ENCODE measurements around the gene OR4F16. TPM values are rescaled to one million over a fixed set of nuclear protein-coding genes. Genes with fewer than 3 reads are reported as not detected.
"Not testable (repeated sequence)": the region's sequence is repeated elsewhere in the genome, so short reads cannot be mapped to it uniquely, and the experiment has no call there.

Gene OR4F16
- 4.4 and 18.3 TPM in 2 replicates for total RNA-seq (2011; cell fraction: chromatin; rRNA removed; ENCODE audit: low replicate concordance)
- total RNA-seq (2011; cell fraction: nucleolus; rRNA removed), result 5.2 and 11.1 TPM in 2 replicates
- total RNA-seq (2011; cell fraction: nucleoplasm; rRNA removed), result 23.5 and 37.3 TPM in 2 replicates
- 0.36 and 0.53 TPM in 2 replicates for total RNA-seq (2014; rRNA removed)
- 0.44 and 0.61 TPM in 2 replicates for total RNA-seq (2014; rRNA removed; fragmentation: Illumina TruSeq; extraction: Trizol)
- total RNA-seq (2015; rRNA removed; fragmentation: Illumina TruSeq; extraction: Trizol), result 0.36 and 0.49 TPM in 2 replicates
- 0.34 TPM in 1 of 2 replicates, not detected in the other for total RNA-seq (2021)
- 0.31 and 0.64 TPM in 2 replicates for polyA plus RNA-seq (2011; rRNA removed)
- polyA plus RNA-seq (2011; cell fraction: cytosol; rRNA removed), result 0.12 and 0.24 TPM in 2 replicates
- polyA plus RNA-seq (2011; cell fraction: nucleus; rRNA removed), result 2.9 and 3.6 TPM in 2 replicates
- 0.17 TPM in 1 of 2 replicates, not detected in the other for polyA plus RNA-seq (2012)
- 0.18 TPM in 1 of 2 replicates, not detected in the other for polyA plus RNA-seq (2014; fragmentation: Illumina TruSeq; extraction: Trizol)
- polyA plus RNA-seq (2014; fragmentation: Nextera tagmentation; extraction: Ambion mirVana), result under 1 TPM in 1 of 2 experiments, not detected in 1; 0.08 TPM
- 0.07 and 0.28 TPM in 2 replicates for polyA plus RNA-seq (2014; rRNA removed)
- polyA minus RNA-seq (2011; rRNA and poly(A)+ RNA removed), result 3.1 and 5.3 TPM in 2 replicates
- polyA minus RNA-seq (2011; cell fraction: cytosol; rRNA and poly(A)+ RNA removed), result not detected in 2 replicates
- 8.2 and 16.3 TPM in 2 replicates for polyA minus RNA-seq (2011; cell fraction: nucleus; rRNA and poly(A)+ RNA removed)
- percentile 19 among the genes with signal in this experiment for Bru-seq, nascent RNA
- BruChase-seq, experiment 1, labeled RNA remaining after a 2-hour chase, result not detected
- percentile 18 among the genes with signal in this experiment for BruChase-seq, experiment 2, labeled RNA remaining after a 6-hour chase
- long read RNA-seq, experiment 1, result 0 reads
- long read RNA-seq, experiment 2, result 0 reads
- long read RNA-seq, experiment 3, result 0 reads

GRCh38 chr1:686554-686953 is at the start of gene OR4F16:
Gene OR4F16 (minus strand): TSS chr1:686654. CDS start chr1:686654, 0 bp downstream.
- H3K4me1 ChIP-seq (replicated peaks in 1 of 2; ENCODE audit: control insufficient read depth in 2 of 2, insufficient read depth in 2 of 2, low read length in 2 of 2); H3K79me2 ChIP-seq (ENCODE audit: control insufficient read depth, insufficient read depth, low read length); H3K9ac ChIP-seq (ENCODE audit: insufficient read depth in 1 of 2, low read depth in 2 of 2, low read length in 2 of 2); FAIRE-seq; DNase-seq (ENCODE audit: extremely low read depth in 1 of 4, low spot score in 3 of 4); H3K4me2 ChIP-seq (ENCODE audit: insufficient read depth, low read length); H3K27me3 ChIP-seq (ENCODE audit: control insufficient read depth in 2 of 2, insufficient read depth in 2 of 2, low read length in 2 of 2); BruUV-seq (replicated peaks); ATAC-seq; H4K20me1 ChIP-seq (replicated peaks; ENCODE audit: control insufficient read depth, insufficient read depth, low read length); H2AFZ ChIP-seq (ENCODE audit: low read depth, low read length); POLR2A ChIA-PET; H3K9me3 ChIP-seq (replicated peaks; ENCODE audit: control insufficient read depth, insufficient read depth, low read depth, low read length); H3K4me3 ChIP-seq; H3K36me3 ChIP-seq (ENCODE audit: control insufficient read depth, insufficient read depth, low read length); H3K9me1 ChIP-seq (ENCODE audit: control insufficient read depth, insufficient read depth, low read length); in situ Hi-C loops (cut with MboI); CTCF ChIA-PET (ENCODE audit: low intra/inter-chr PET ratio); intact Hi-C loops (cut with micrococcal nuclease); H3K27ac ChIP-seq (ENCODE audit: extremely low read depth, low read depth, low read length): not testable (repeated sequence)

- POLR2A ChIA-PET; BruUV-seq (replicated peaks); intact Hi-C loops (cut with micrococcal nuclease); H3K36me3 ChIP-seq (ENCODE audit: control insufficient read depth, insufficient read depth, low read length); DNase-seq (ENCODE audit: extremely low read depth in 1 of 4, low spot score in 3 of 4); CTCF ChIA-PET (ENCODE audit: low intra/inter-chr PET ratio); in situ Hi-C loops (cut with MboI); H4K20me1 ChIP-seq (replicated peaks; ENCODE audit: control insufficient read depth, insufficient read depth, low read length); H3K4me1 ChIP-seq (replicated peaks in 1 of 2; ENCODE audit: control insufficient read depth in 2 of 2, insufficient read depth in 2 of 2, low read length in 2 of 2); H3K27ac ChIP-seq (ENCODE audit: extremely low read depth, low read depth, low read length); H2AFZ ChIP-seq (ENCODE audit: low read depth, low read length); H3K9me1 ChIP-seq (ENCODE audit: control insufficient read depth, insufficient read depth, low read length); FAIRE-seq; H3K79me2 ChIP-seq (ENCODE audit: control insufficient read depth, insufficient read depth, low read length); H3K9me3 ChIP-seq (replicated peaks; ENCODE audit: control insufficient read depth, insufficient read depth, low read depth, low read length); H3K27me3 ChIP-seq (ENCODE audit: control insufficient read depth in 2 of 2, insufficient read depth in 2 of 2, low read length in 2 of 2); H3K9ac ChIP-seq (ENCODE audit: insufficient read depth in 1 of 2, low read depth in 2 of 2, low read length in 2 of 2); H3K4me3 ChIP-seq; ATAC-seq; H3K4me2 ChIP-seq (ENCODE audit: insufficient read depth, low read length): not testable (repeated sequence)
- 94% methylated on average over 1 of the region's 3 CpGs for WGBS (ENCODE audit: insufficient coverage, low coverage, missing lambda C conversion rate)
Observed at GRCh38 chr1:733649-734048, 47.2 kb upstream of the OR4F16 start.

- POLR2A ChIA-PET; H3K9me3 ChIP-seq (replicated peaks; ENCODE audit: control insufficient read depth, insufficient read depth, low read depth, low read length); DNase-seq (ENCODE audit: extremely low read depth in 1 of 4, low spot score in 3 of 4); H3K9me1 ChIP-seq (ENCODE audit: control insufficient read depth, insufficient read depth, low read length); H3K4me1 ChIP-seq (replicated peaks in 1 of 2; ENCODE audit: control insufficient read depth in 2 of 2, insufficient read depth in 2 of 2, low read length in 2 of 2); H3K4me3 ChIP-seq; H3K4me2 ChIP-seq (ENCODE audit: insufficient read depth, low read length); CTCF ChIA-PET (ENCODE audit: low intra/inter-chr PET ratio); H3K9ac ChIP-seq (ENCODE audit: insufficient read depth in 1 of 2, low read depth in 2 of 2, low read length in 2 of 2); ATAC-seq; H3K27ac ChIP-seq (ENCODE audit: extremely low read depth, low read depth, low read length); H4K20me1 ChIP-seq (replicated peaks; ENCODE audit: control insufficient read depth, insufficient read depth, low read length); H3K79me2 ChIP-seq (ENCODE audit: control insufficient read depth, insufficient read depth, low read length); H3K27me3 ChIP-seq (ENCODE audit: control insufficient read depth in 2 of 2, insufficient read depth in 2 of 2, low read length in 2 of 2); in situ Hi-C loops (cut with MboI); H3K36me3 ChIP-seq (ENCODE audit: control insufficient read depth, insufficient read depth, low read length); H2AFZ ChIP-seq (ENCODE audit: low read depth, low read length); FAIRE-seq; intact Hi-C loops (cut with micrococcal nuclease); BruUV-seq (replicated peaks): not testable (repeated sequence)
- WGBS (ENCODE audit: insufficient coverage, low coverage, missing lambda C conversion rate), result no CpG with 5 or more reads among the region's 20 CpGs
Observed at GRCh38 chr1:727040-727439, 40.6 kb upstream of the OR4F16 start.

All from K562 (cell line).